Natural killer cell treated with Interleukin-12 subunit alpha and Interleukin-12 subunit beta and Interleukin-15 and Interleukin-18, amount 100 ng/mL, for 72 hours (primary cell): ENCODE results near the gene BCAM. TPM values are rescaled to one million over a fixed set of nuclear protein-coding genes. Genes with fewer than 3 reads are reported as not detected.
"Not testable (repeated sequence)": the region's sequence is repeated elsewhere in the genome, so short reads cannot be mapped to it uniquely, and the experiment has no call there.

Source experiments
- ATAC-seq, 2 donors: fragments of 150-1000 bp; cut with Tn5 transposase in 1 of 2; sonication (Bioruptor Pico), chemical (Tn5 transposase) in 1 of 2; 2 replicates each; pipeline ENCODE4 v1.10.0; 2021
- DNase-seq: peaks from one replicate; pipeline ENCODE4 v3.0.0; 2022; ENCODE audit warnings: low spot score
- H3K27ac Mint-ChIP-seq, 2 donors: 1 replicate in 1 of 2; 2 replicates in 1 of 2; pipeline ENCODE4 v1.8.0; 2022; ENCODE audit warnings: mixed read lengths in 2 of 2, mild to moderate bottlenecking in 1 of 2, moderate library complexity in 1 of 2
- H3K27me3 Mint-ChIP-seq, 2 donors: 1 replicate in 1 of 2; 2 replicates in 1 of 2; pipeline ENCODE4 v1.8.0; 2022; ENCODE audit warnings: mixed read lengths in 2 of 2
- H3K36me3 Mint-ChIP-seq: one replicate; pipeline ENCODE4 v1.8.0; 2022; ENCODE audit warnings: mixed read lengths
- H3K4me1 Mint-ChIP-seq, 2 donors: 1 replicate in 1 of 2; 2 replicates in 1 of 2; pipeline ENCODE4 v1.8.0; 2022; ENCODE audit warnings: low read depth in 2 of 2, mixed read lengths in 2 of 2, mild to moderate bottlenecking in 1 of 2
- H3K4me3 Mint-ChIP-seq: one replicate; pipeline ENCODE4 v1.8.0; 2022; ENCODE audit warnings: mixed read lengths
- H3K9me3 Mint-ChIP-seq: 2 replicates; pipeline ENCODE4 v1.8.0; 2022; ENCODE audit warnings: mixed read lengths
- total RNA-seq, 2 donors: library from RNA; stranded (reverse); gene quantifications; one replicate each; pipeline ENCODE4 v1.2.3, GENCODE V29; 2022

Gene BCAM, protein sequence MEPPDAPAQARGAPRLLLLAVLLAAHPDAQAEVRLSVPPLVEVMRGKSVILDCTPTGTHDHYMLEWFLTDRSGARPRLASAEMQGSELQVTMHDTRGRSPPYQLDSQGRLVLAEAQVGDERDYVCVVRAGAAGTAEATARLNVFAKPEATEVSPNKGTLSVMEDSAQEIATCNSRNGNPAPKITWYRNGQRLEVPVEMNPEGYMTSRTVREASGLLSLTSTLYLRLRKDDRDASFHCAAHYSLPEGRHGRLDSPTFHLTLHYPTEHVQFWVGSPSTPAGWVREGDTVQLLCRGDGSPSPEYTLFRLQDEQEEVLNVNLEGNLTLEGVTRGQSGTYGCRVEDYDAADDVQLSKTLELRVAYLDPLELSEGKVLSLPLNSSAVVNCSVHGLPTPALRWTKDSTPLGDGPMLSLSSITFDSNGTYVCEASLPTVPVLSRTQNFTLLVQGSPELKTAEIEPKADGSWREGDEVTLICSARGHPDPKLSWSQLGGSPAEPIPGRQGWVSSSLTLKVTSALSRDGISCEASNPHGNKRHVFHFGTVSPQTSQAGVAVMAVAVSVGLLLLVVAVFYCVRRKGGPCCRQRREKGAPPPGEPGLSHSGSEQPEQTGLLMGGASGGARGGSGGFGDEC
- total RNA-seq, result not detected

DNA sequence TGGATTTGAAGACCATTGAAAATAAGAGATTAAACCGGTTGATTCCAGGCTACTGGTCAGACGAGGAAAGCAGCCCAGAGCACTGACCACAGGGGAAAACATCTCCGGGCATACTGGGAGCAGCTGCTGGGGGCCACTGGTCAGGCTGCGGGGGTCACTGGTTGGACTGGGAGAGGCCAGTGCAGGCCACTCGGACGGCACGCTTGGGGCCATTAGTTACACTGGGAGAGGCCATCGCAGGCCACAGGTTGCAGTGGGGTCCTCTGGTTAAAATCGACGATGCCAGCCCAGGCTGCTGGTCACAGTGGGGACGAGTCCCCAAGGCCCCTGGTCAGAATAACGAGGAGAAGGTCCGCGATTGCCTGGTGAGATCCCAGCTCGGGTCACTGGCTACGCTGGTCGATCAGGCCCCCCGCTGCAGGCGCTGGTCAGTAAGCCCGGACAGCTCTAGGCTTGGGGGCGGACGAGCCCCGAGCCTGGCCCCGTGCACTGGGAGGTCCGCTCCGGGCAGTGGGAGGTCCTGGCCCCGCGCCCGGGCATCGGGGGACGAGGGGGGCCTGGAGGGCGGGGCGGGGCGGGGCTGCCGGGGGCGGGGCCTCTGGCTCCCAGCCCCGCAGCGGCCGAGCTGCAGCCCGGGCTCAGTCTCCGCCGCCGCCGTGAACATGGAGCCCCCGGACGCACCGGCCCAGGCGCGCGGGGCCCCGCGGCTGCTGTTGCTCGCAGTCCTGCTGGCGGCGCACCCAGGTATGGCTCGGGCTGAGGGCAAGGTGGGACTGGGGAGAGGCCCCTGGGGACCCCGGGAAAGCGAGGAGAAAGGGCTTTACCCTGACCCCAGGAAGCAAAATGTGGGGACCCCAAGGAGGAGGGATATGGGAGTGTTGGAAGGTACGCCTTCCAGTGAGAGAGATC is at the start of gene BCAM:
BCAM (plus strand) TSS at position 641 of the 909 bp plus-strand sequence; CDS start at position 663, 22 bp downstream.
- Mint-ChIP-seq H3K4me3 (peak within 1 kb of the TSS; percentile 17), H3K9me3 (no peaks in the 10 kb centered on the region), H3K4me1 (no peaks in the 10 kb centered on the region), H3K27me3 (peaks cover 0 to 8% of the 10 kb centered on the region in 2 donors), H3K36me3 (no peaks in the 10 kb centered on the region), H3K27ac (no peak within 1 kb of the TSS)
- ATAC-seq, result peak in 1 of 2 donors; percentile 16
- no peak for DNase-seq

- ATAC-seq (no peak), DNase-seq (no peak)
- Mint-ChIP-seq H3K4me3 (no peak overlapping the region), H3K27ac (no peak overlapping the region), H3K36me3 (no peaks in the 10 kb centered on the region), H3K9me3 (no peaks in the 10 kb centered on the region), H3K27me3 (no peaks in the 10 kb centered on the region), H3K4me1 (peaks cover 13 to 38% of the 10 kb centered on the region in 2 donors)
These were observed 46.9 kb upstream of the BCAM start for GRCh38 chr19:44762038-44762437.

- H3K4me3 Mint-ChIP-seq, result no peak overlapping the region
- no peak for ATAC-seq
- DNase-seq, result no peak
- H3K4me1 Mint-ChIP-seq, result peaks cover 24 to 46% of the 10 kb centered on the region in 2 donors
- H3K9me3 Mint-ChIP-seq, result peaks cover 3% of the 10 kb centered on the region
- peak overlapping the region in 1 of 2 donors; percentile 31 for H3K27ac Mint-ChIP-seq
- no peaks in the 10 kb centered on the region for H3K36me3 Mint-ChIP-seq
- no peaks in the 10 kb centered on the region for H3K27me3 Mint-ChIP-seq
These were observed 43.6 kb upstream of the BCAM start for GRCh38 chr19:44765033-44765948.

DNA sequence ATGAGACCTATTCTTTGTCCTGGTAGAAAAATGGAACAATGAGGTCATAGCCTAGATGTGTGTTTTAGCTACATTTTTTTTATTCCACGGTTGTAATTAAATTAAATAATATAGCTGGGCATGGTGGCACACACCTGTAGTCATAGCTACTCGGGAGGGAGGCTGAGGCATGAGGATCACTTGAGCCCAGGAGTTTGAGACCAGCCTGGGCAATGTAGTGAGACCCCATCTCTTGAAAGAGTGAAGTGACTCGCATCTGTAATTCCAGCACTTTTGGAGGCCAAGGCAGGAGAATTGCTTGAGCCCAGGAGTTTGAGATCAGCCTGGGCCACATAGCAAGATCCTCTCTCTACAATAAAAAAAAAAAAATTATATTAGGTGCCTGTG is 43.0 kb upstream of the BCAM start:
- no peak overlapping the region for H3K4me3 Mint-ChIP-seq

GRCh38 chr19:44767295-44768180 is 41.4 kb upstream of the BCAM start:
- H3K4me1 Mint-ChIP-seq, result peaks cover 25 to 44% of the 10 kb centered on the region in 2 donors

More for the DNA sequence above, 43.0 kb upstream of the BCAM start:
- Mint-ChIP-seq H3K36me3 (no peaks in the 10 kb centered on the region), H3K9me3 (peaks cover 3% of the 10 kb centered on the region), H3K27ac (peak overlapping the region in 1 of 2 donors; percentile 31), H3K27me3 (no peaks in the 10 kb centered on the region), H3K4me1 (peaks cover 24 to 46% of the 10 kb centered on the region in 2 donors)
- DNase-seq (no peak), ATAC-seq (no peak)

GRCh38 chr19:44770550-44771257 is 38.2 kb upstream of the BCAM start:
- Mint-ChIP-seq H3K4me1 (peaks cover 25 to 31% of the 10 kb centered on the region in 2 donors), H3K36me3 (no peaks in the 10 kb centered on the region), H3K4me3 (peak overlapping the region; percentile 70), H3K9me3 (peaks cover 3% of the 10 kb centered on the region), H3K27ac (peak overlapping the region; percentile 70 to 76), H3K27me3 (no peaks in the 10 kb centered on the region)
- ATAC-seq, result peak; percentile 100
- peak; percentile 96 for DNase-seq

More at GRCh38 chr19:44767295-44768180, 41.4 kb upstream of the BCAM start:
- no peak for ATAC-seq
- H3K4me3 Mint-ChIP-seq, result peak overlapping the region; percentile 53
- peak overlapping the region; percentile 8 to 39 for H3K27ac Mint-ChIP-seq
- H3K27me3 Mint-ChIP-seq, result no peaks in the 10 kb centered on the region
- no peak for DNase-seq
- peaks cover 3% of the 10 kb centered on the region for H3K9me3 Mint-ChIP-seq
- H3K36me3 Mint-ChIP-seq, result no peaks in the 10 kb centered on the region

- not testable (repeated sequence) for H3K27me3 Mint-ChIP-seq, H3K4me3 Mint-ChIP-seq, DNase-seq, ATAC-seq, H3K9me3 Mint-ChIP-seq, H3K36me3 Mint-ChIP-seq, H3K27ac Mint-ChIP-seq
- peaks cover 24 to 30% of the 10 kb centered on the region in 2 donors for H3K4me1 Mint-ChIP-seq
These were observed 36.8 kb upstream of the BCAM start for GRCh38 chr19:44772144-44772543.

GRCh38 chr19:44772959-44773358 is 35.9 kb upstream of the BCAM start:
- ATAC-seq, result no peak
- peaks cover 3% of the 10 kb centered on the region for H3K9me3 Mint-ChIP-seq

GRCh38 chr19:44775676-44776240 is 33.1 kb upstream of the BCAM start:
- DNase-seq, result no peak

More at GRCh38 chr19:44772959-44773358, 35.9 kb upstream of the BCAM start:
- peaks cover 17 to 22% of the 10 kb centered on the region in 2 donors for H3K4me1 Mint-ChIP-seq
- DNase-seq, result no peak
- H3K4me3 Mint-ChIP-seq, result no peak overlapping the region
- no peak overlapping the region for H3K27ac Mint-ChIP-seq
- H3K27me3 Mint-ChIP-seq, result no peaks in the 10 kb centered on the region
- no peaks in the 10 kb centered on the region for H3K36me3 Mint-ChIP-seq

DNA sequence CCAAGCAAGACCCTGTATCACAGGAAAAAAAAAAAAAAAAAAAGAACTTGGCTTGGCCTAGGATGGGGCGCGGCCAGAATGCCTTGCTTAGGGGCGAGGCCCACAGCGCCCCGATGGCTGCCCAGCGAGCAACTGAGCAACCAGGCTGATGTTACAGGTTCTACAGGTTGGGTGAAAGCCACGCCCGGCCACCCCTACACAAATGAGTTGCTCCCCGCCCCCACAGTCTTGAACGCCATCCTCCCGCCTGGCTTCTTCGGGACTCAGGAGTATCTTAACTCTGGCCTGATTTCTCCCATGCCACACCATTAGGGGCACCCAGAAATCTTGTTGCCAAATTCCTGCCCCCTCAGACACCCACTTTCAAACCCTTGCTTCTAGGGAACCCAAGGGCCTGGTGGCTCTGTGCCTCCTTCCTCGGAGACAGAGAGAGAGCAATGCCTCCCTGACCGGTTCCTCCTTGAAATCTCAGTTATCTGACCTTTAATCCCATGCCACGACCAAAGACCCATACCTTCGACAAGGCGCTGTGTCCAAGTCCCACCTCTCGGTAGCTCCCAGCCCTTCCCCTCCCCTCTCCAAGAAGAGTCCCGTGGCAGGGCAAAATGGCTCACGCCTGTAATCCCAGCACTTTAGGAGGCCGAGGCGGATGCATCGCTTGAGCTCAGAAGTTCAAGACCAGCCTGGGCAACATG is 32.4 kb upstream of the BCAM start:
- ATAC-seq, result no peak
- no peak for DNase-seq
- Mint-ChIP-seq H3K36me3 (no peaks in the 10 kb centered on the region), H3K27me3 (no peaks in the 10 kb centered on the region), H3K27ac (no peak overlapping the region), H3K9me3 (no peaks in the 10 kb centered on the region), H3K4me3 (no peak overlapping the region), H3K4me1 (no peaks in the 10 kb centered on the region)

More at GRCh38 chr19:44775676-44776240, 33.1 kb upstream of the BCAM start:
- H3K27me3 Mint-ChIP-seq, result no peaks in the 10 kb centered on the region
- no peaks in the 10 kb centered on the region for H3K9me3 Mint-ChIP-seq
- H3K27ac Mint-ChIP-seq, result no peak overlapping the region
- peaks cover 2 to 3% of the 10 kb centered on the region in 2 donors for H3K4me1 Mint-ChIP-seq
- no peak overlapping the region for H3K4me3 Mint-ChIP-seq
- H3K36me3 Mint-ChIP-seq, result no peaks in the 10 kb centered on the region
- ATAC-seq, result no peak
